Measurements from ENCODE around the gene CDX1.

GRCh38 chr5:150218693-150219035, 52.1 kb downstream of the CDX1 start:
- no peak for TF ChIP-seq CTCF (IDR thresholded peaks at IDR 0.05; ENCODE audit: poor library complexity)
- no peak for TF ChIP-seq EZH2 (IDR thresholded peaks at IDR 0.05; ENCODE audit: borderline replicate concordance)
- no peak for TF ChIP-seq EZH2phosphoT487 (IDR thresholded peaks at IDR 0.05; ENCODE audit: low read depth, severe bottlenecking, unreplicated experiment)

Measured in hepatocyte (in vitro differentiated cells).